Adrenal gland (tissue), 5 donors: ENCODE data around the gene B4GALNT2.

Experiments used
- CTCF ChIP-seq, 6 experiments: fragments of 450-650 bp in 4 of 6; fragments of 200-600 bp in 2 of 6; sonication (generic) in 1 of 6; IDR thresholded peaks; 1 replicate in 5 of 6; 2 replicates in 1 of 6; pipeline versions ENCODE4 v1.5.1 to v1.8.0; 2016 to 2021; ENCODE audit warnings: antibody characterized with exemption in 6 of 6, mild to moderate bottlenecking in 2 of 6, moderate library complexity in 1 of 6
- POLR2A ChIP-seq, 2 donors: fragments of 450-650 bp; IDR thresholded peaks; one replicate each; pipeline ENCODE4 v1.6.1; 2017; ENCODE audit warnings: antibody characterized with exemption in 2 of 2, mild to moderate bottlenecking in 2 of 2, moderate library complexity in 1 of 2
- donor health status: DM: no; HTN: no; CAD: no.

- TF ChIP-seq CTCF (IDR thresholded peaks at IDR 0.05) (no peak), POLR2A (IDR thresholded peaks at IDR 0.05) (no peak)
Observed at GRCh38 chr17:49201481-49201927, 68.9 kb downstream of the B4GALNT2 start.
